ENCODE data around the gene KCNG2.

Gene KCNG2

GRCh38 chr18:79887181-79888000, 89.7 kb downstream of the KCNG2 start:
- no peak for DNase-seq
- no CpG with 5 or more reads among the region's 30 CpGs for WGBS (ENCODE audit: extremely low coverage, insufficient coverage, insufficient read length)
- H3K4me2 ChIP-seq (ENCODE audit: low read length): no peak overlapping the region
- H3K27ac ChIP-seq (ENCODE audit: low read depth, low read length): no peak overlapping the region
- H3K27me3 ChIP-seq (ENCODE audit: insufficient read depth, low read length): no peaks in the 10 kb centered on the region
- H4K12ac ChIP-seq (ENCODE audit: low read depth, low read length): no peak overlapping the region
- H3K23ac ChIP-seq (ENCODE audit: low read length): no peak overlapping the region
- no peak overlapping the region for H3K4ac ChIP-seq (ENCODE audit: low read depth, low read length)
- H3K14ac ChIP-seq (ENCODE audit: low read length): no peak overlapping the region
- H3K9ac ChIP-seq (ENCODE audit: low read length): no peak overlapping the region
- H3K4me1 ChIP-seq (ENCODE audit: control insufficient read depth in 1 of 2, insufficient read depth in 2 of 2, low read length in 2 of 2): no peaks in the 10 kb centered on the region
- no peak overlapping the region for H2AK5ac ChIP-seq (ENCODE audit: low read length)
- no peak overlapping the region for H2AFZ ChIP-seq (ENCODE audit: insufficient read depth, low read length, poor library complexity)
- no peak overlapping the region for H3K4me3 ChIP-seq (ENCODE audit: low read depth, low read length)
- H2BK12ac ChIP-seq (ENCODE audit: low read length): no peak overlapping the region
- H3K36me3 ChIP-seq (ENCODE audit: control insufficient read depth in 1 of 2, insufficient read depth in 2 of 2, low read length in 2 of 2): peaks cover 0 to 1% of the 10 kb centered on the region in 2 experiments
- H4K8ac ChIP-seq (ENCODE audit: low read depth, low read length): no peak overlapping the region
- H2BK120ac ChIP-seq (ENCODE audit: insufficient read depth, low read length, poor library complexity): no peak overlapping the region
- no peaks in the 10 kb centered on the region for H3K79me1 ChIP-seq (ENCODE audit: low read length)
- H3K79me2 ChIP-seq (ENCODE audit: control insufficient read depth, insufficient read depth, low read length, poor library complexity): no peaks in the 10 kb centered on the region
- no peak overlapping the region for H3K18ac ChIP-seq (ENCODE audit: low read length)
- H4K91ac ChIP-seq (ENCODE audit: low read depth, low read length): no peak overlapping the region
- no peak overlapping the region for H2BK5ac ChIP-seq (ENCODE audit: low read depth, low read length, poor library complexity)
- peaks cover 37% of the 10 kb centered on the region for H3K9me3 ChIP-seq (ENCODE audit: insufficient read depth, low read depth, low read length)

DNA sequence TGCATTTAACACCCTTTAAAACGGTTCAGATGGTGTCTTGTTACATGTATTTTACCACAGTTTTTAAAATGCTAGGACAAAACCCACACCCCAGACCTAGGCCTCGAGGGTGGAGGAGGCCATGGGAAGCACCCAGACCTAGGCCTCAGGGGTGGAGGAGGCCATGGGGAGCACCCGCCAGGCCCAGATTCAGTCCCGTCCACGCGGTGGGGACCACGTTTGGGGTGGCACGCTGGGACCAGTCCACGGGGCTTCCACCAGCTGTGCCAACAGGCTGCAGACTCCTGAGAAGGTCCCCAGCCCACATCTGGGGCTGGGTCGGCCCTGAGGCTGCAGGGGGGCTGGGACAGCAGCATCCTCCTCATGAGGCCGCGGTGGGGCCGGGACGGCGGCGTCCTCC, 90.3 kb downstream of the KCNG2 start:
- no peak for DNase-seq
- H3K79me1 ChIP-seq (ENCODE audit: low read length): no peaks in the 10 kb centered on the region
- no peaks in the 10 kb centered on the region for H3K4me1 ChIP-seq (ENCODE audit: control insufficient read depth in 1 of 2, insufficient read depth in 2 of 2, low read length in 2 of 2)
- H3K27me3 ChIP-seq (ENCODE audit: insufficient read depth, low read length): no peaks in the 10 kb centered on the region
- no peak overlapping the region for H4K91ac ChIP-seq (ENCODE audit: low read depth, low read length)
- no peak overlapping the region for H2BK12ac ChIP-seq (ENCODE audit: low read length)
- no peak overlapping the region for H4K8ac ChIP-seq (ENCODE audit: low read depth, low read length)
- no peak overlapping the region for H3K9ac ChIP-seq (ENCODE audit: low read length)
- no peak overlapping the region for H3K23ac ChIP-seq (ENCODE audit: low read length)
- H3K9me3 ChIP-seq (ENCODE audit: insufficient read depth, low read depth, low read length): peaks cover 37% of the 10 kb centered on the region
- no peak overlapping the region for H3K4me2 ChIP-seq (ENCODE audit: low read length)
- H3K4ac ChIP-seq (ENCODE audit: low read depth, low read length): no peak overlapping the region
- no CpG with 5 or more reads among the region's 16 CpGs for WGBS (ENCODE audit: extremely low coverage, insufficient coverage, insufficient read length)
- no peak overlapping the region for H2AK5ac ChIP-seq (ENCODE audit: low read length)
- no peak overlapping the region for H3K14ac ChIP-seq (ENCODE audit: low read length)
- no peak overlapping the region for H2AFZ ChIP-seq (ENCODE audit: insufficient read depth, low read length, poor library complexity)
- peaks cover 0 to 1% of the 10 kb centered on the region in 2 experiments for H3K36me3 ChIP-seq (ENCODE audit: control insufficient read depth in 1 of 2, insufficient read depth in 2 of 2, low read length in 2 of 2)
- no peaks in the 10 kb centered on the region for H3K79me2 ChIP-seq (ENCODE audit: control insufficient read depth, insufficient read depth, low read length, poor library complexity)
- no peak overlapping the region for H3K4me3 ChIP-seq (ENCODE audit: low read depth, low read length)
- H3K18ac ChIP-seq (ENCODE audit: low read length): no peak overlapping the region
- H2BK5ac ChIP-seq (ENCODE audit: low read depth, low read length, poor library complexity): no peak overlapping the region
- H3K27ac ChIP-seq (ENCODE audit: low read depth, low read length): no peak overlapping the region
- H4K12ac ChIP-seq (ENCODE audit: low read depth, low read length): no peak overlapping the region
- H2BK120ac ChIP-seq (ENCODE audit: insufficient read depth, low read length, poor library complexity): no peak overlapping the region

- Histone ChIP-seq H2AK5ac (ENCODE audit: low read length) (no peak overlapping the region), H2BK5ac (ENCODE audit: low read depth, low read length, poor library complexity) (no peak overlapping the region), H4K12ac (ENCODE audit: low read depth, low read length) (no peak overlapping the region), H3K4me2 (ENCODE audit: low read length) (no peak overlapping the region), H3K18ac (ENCODE audit: low read length) (no peak overlapping the region), H3K79me2 (ENCODE audit: control insufficient read depth, insufficient read depth, low read length, poor library complexity) (no peaks in the 10 kb centered on the region), H3K9me3 (ENCODE audit: insufficient read depth, low read depth, low read length) (peaks cover 37% of the 10 kb centered on the region), H2BK120ac (ENCODE audit: insufficient read depth, low read length, poor library complexity) (no peak overlapping the region), H2BK12ac (ENCODE audit: low read length) (no peak overlapping the region), H3K27me3 (ENCODE audit: insufficient read depth, low read length) (no peaks in the 10 kb centered on the region), H3K14ac (ENCODE audit: low read length) (no peak overlapping the region), H3K23ac (ENCODE audit: low read length) (no peak overlapping the region), H3K4me1 (ENCODE audit: control insufficient read depth in 1 of 2, insufficient read depth in 2 of 2, low read length in 2 of 2) (no peaks in the 10 kb centered on the region), H3K27ac (ENCODE audit: low read depth, low read length) (no peak overlapping the region), H4K8ac (ENCODE audit: low read depth, low read length) (no peak overlapping the region), H3K79me1 (ENCODE audit: low read length) (no peaks in the 10 kb centered on the region), H2AFZ (ENCODE audit: insufficient read depth, low read length, poor library complexity) (no peak overlapping the region), H3K36me3 (ENCODE audit: control insufficient read depth in 1 of 2, insufficient read depth in 2 of 2, low read length in 2 of 2) (peaks cover 0 to 1% of the 10 kb centered on the region in 2 experiments), H4K91ac (ENCODE audit: low read depth, low read length) (no peak overlapping the region), H3K4me3 (ENCODE audit: low read depth, low read length) (no peak overlapping the region), H3K9ac (ENCODE audit: low read length) (peak overlapping the region; percentile 72), H3K4ac (ENCODE audit: low read depth, low read length) (no peak overlapping the region)
- no CpG with 5 or more reads among the region's 14 CpGs for WGBS (ENCODE audit: extremely low coverage, insufficient coverage, insufficient read length)
- DNase-seq: no peak
These were observed 91.8 kb downstream of the KCNG2 start for GRCh38 chr18:79889569-79889968.

- no peak overlapping the region for H4K91ac ChIP-seq (ENCODE audit: low read depth, low read length)
- H2AK5ac ChIP-seq (ENCODE audit: low read length): no peak overlapping the region
- no peak overlapping the region for H3K27ac ChIP-seq (ENCODE audit: low read depth, low read length)
- H3K79me2 ChIP-seq (ENCODE audit: control insufficient read depth, insufficient read depth, low read length, poor library complexity): no peaks in the 10 kb centered on the region
- H3K27me3 ChIP-seq (ENCODE audit: insufficient read depth, low read length): no peaks in the 10 kb centered on the region
- no peak overlapping the region for H3K4me3 ChIP-seq (ENCODE audit: low read depth, low read length)
- H3K4me1 ChIP-seq (ENCODE audit: control insufficient read depth in 1 of 2, insufficient read depth in 2 of 2, low read length in 2 of 2): no peaks in the 10 kb centered on the region
- H2BK5ac ChIP-seq (ENCODE audit: low read depth, low read length, poor library complexity): no peak overlapping the region
- no peak overlapping the region for H3K18ac ChIP-seq (ENCODE audit: low read length)
- no CpG with 5 or more reads among the region's 5 CpGs for WGBS (ENCODE audit: extremely low coverage, insufficient coverage, insufficient read length)
- H3K4ac ChIP-seq (ENCODE audit: low read depth, low read length): no peak overlapping the region
- H3K79me1 ChIP-seq (ENCODE audit: low read length): no peaks in the 10 kb centered on the region
- DNase-seq: no peak
- no peak overlapping the region for H3K14ac ChIP-seq (ENCODE audit: low read length)
- H4K12ac ChIP-seq (ENCODE audit: low read depth, low read length): no peak overlapping the region
- no peak overlapping the region for H4K8ac ChIP-seq (ENCODE audit: low read depth, low read length)
- H3K23ac ChIP-seq (ENCODE audit: low read length): no peak overlapping the region
- H2BK120ac ChIP-seq (ENCODE audit: insufficient read depth, low read length, poor library complexity): no peak overlapping the region
- no peak overlapping the region for H2AFZ ChIP-seq (ENCODE audit: insufficient read depth, low read length, poor library complexity)
- peaks cover 0 to 1% of the 10 kb centered on the region in 2 experiments for H3K36me3 ChIP-seq (ENCODE audit: control insufficient read depth in 1 of 2, insufficient read depth in 2 of 2, low read length in 2 of 2)
- peaks cover 28% of the 10 kb centered on the region for H3K9me3 ChIP-seq (ENCODE audit: insufficient read depth, low read depth, low read length)
- no peak overlapping the region for H3K4me2 ChIP-seq (ENCODE audit: low read length)
- no peak overlapping the region for H2BK12ac ChIP-seq (ENCODE audit: low read length)
- H3K9ac ChIP-seq (ENCODE audit: low read length): no peak overlapping the region
These were observed 92.9 kb downstream of the KCNG2 start for GRCh38 chr18:79890674-79891073.

All from trophoblast cell (in vitro differentiated cells and primary cell).